Renal cortical epithelial cell (primary cell): ENCODE results near the gene PDGFD. TPM values are rescaled to one million over a fixed set of nuclear protein-coding genes. Genes with fewer than 3 reads are reported as not detected.
A peak's percentile ranks its signal among the peaks of the same experiment; 100 is the strongest.

ENCODE experiments used
- DNase-seq: peaks from one replicate; pipeline ENCODE4 v3.0.0-alpha.2; 2011; ENCODE audit warnings: low read depth
- total RNA-seq: library from RNA; depleted of rRNA; stranded (reverse); fragments of >200 nt; gene quantifications from 2 replicates; pipeline ENCODE4 v1.2.3, GENCODE V29; 2014

PDGFD gene
- total RNA-seq, 1 donor from 2014 or later = 8.7 TPM

DNA sequence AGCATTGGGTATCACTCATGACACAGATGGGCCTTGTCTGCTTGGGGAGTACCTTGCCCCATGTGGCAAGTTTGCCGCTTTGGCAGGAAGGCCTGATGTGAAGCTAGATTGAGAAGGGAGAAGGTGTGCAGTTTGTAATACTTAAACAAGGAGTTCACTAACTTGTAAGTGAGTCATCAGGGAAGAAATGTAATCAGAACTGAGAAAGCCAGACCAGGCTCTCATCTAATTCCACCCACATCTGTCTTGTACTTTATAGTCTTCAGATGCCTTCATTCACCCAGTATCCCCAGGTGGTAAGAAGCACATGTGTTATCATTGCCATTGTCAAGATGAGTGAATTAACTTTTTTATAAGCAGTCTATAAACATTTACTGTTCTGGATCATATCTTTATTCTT, 243.5 kb downstream of the PDGFD start:
- DNase-seq = peak; percentile 69

DNA sequence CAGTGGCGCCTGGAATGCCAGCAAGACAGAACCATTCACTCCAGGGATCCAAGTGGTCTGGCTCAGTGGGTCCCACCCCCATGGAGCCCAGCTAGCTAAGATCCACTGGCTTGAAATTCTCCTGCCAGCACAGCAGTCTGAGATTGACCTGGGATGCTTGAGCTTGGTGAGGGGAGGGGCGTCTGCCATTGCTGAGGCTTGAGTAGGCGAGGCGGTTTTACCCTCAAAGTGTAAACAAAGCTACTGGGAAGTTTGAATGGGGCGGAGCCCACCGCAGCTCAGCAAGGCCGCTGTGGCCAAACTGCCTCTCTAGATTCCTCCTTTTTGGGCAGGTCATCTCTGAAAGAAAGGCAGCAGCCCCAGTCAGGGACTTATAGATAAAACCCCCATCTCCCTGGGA, 253.2 kb downstream of the PDGFD start:
- no peak for DNase-seq

DNA sequence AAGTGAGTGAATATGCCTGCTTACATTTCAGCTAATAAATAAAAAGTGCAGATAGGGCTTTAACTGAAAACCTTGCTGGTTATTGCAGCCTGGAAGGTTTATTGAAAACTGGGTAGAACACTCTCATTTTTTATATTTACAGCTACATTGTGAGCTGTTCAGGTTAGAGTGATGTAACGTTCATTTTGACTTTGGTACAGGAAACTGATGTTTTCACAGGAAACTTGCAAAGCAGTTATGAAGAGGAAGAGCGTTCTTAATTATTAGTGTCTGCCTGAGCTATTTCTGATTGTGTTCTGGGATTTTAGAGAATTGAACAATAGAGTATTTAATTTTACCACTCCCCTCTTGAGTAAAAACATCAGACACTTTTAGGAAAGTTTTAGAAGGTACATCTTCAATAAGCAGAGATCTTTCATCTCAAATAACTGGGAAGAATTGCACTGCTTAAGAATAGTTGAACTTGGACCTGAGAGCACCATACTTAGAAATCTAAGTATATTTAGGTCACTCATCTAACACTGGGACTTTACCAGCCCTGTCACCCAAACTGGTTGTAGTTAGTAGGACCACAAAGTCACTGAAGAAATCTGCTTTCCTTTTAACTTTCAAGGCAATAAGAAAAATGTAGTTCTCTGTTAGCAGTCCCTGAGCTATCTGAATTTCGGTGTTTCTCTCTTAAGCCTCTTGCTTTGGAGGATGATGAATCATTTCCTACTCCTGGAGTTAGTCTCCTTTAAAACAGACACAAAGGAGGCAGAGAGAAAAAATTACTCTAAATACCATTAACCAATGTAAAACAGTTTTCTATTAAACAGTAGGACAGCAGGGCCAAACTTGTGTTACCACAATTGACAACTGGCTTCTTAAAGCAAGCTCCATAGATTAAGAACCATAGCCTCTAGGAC, 256.1 kb downstream of the PDGFD start:
- DNase-seq = no peak

DNA sequence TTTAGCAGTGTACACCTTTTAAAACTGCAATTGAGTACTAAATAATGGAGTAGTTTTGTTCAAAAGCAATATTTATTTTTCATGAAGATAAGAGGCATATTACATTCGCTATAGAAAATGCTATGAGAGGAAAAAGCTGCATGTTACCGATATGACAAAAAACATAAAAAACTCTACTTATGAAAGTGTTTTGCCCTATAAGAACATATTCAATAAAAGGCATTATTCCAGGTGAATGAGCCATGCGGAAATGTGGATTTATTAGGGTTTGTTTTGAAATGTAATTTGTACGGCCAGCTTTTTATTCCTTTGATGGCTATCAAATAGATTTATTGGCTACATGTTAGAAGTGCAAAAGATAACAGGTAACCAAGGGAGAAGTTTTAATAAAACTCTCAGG, 256.8 kb downstream of the PDGFD start:
- DNase-seq = no peak

DNA sequence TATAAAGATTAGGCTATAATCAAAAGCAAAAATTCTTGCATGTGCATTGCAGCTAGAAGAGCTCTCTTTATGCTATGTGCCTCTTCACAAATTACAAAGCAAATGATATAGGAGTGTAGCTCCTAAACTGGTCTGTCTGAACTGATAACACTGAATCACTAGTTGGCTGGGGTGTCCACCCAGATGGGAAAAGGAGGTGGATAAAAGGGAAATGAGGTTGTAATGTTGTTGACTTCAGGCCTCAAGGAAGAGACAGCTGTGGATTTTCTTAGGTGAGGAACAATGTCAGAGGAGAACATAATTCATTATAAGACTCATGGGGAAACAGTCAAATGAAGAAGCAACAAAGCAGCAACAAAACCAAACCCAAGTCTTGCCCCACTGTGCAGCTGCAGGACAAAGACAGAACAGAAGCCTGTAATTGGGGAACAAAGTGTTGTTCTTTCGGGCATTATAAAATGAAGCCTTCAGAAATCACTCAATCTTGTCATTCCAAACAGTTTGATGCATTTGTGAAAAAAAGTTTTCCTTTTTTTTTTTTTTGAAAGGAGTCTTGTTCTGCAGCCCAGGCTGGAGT, 257.6 kb downstream of the PDGFD start:
- no peak for DNase-seq

DNA sequence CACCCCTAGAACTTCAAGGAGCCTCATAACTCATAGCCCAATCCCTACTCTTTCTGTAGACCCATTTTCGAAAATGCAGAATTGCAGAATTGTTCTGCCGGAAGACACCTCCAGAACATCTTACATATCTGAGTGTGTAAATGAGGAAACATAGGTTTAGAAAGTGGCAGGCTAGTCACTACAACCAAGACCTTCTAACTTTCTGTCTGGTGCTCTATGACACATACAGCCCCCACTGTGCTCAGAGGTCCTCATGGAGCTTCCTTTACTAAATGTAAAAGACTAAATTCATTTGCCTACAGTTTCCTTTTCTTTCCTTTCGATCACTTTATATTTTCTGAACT, 259.7 kb downstream of the PDGFD start:
- no peak for DNase-seq

DNA sequence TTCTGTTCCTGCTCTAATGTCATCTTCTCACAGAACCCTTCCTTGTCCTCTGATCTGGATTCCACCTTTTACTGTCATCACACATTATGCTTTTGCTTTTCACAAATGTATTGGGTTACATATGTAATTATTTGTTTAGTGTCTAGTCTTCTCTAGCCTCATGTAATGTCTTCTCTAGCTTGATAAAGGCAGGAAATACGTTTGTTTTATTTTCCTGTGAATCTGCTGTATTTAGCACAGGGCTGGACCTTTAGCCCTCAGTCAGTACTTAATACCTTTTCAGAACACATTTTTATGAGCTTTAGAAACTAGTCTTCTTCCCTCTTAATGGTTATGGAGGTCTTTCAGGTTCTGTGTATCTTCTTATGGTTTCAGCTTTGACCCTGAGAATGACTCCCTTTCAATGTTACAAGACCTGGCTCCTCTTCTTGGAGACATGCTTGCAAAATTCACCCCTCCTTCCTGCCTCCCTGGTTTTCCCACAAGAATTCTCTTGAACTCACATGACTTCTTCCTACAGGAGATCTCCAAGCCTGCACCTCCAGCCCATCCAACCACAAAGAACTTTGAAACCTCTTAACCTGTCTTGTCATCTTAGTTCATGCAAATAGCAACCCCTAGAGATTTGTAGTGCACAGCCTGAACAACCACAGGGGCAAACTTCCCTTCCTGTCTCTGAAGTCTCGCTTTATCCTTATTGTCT, 260.2 kb downstream of the PDGFD start:
- DNase-seq = peak; percentile 52

DNA sequence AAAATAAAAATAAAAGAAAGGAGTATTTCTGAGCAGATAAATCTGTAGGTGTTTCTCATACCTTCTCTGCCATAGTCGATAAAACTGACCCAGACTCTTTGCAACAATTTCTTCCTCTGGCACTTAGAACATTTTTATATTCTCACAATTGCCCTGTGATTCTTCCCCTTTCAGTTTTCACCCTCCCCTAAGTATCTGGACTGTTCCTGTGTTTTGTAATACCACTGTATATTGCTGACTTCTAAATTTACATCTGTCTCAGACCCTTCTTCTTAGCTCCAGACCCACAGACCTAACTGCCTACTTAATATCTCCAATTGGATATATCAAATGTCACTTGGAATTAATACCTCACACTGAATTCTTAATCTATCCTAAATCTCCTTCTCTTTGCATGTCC, 261.0 kb downstream of the PDGFD start:
- no peak for DNase-seq

DNA sequence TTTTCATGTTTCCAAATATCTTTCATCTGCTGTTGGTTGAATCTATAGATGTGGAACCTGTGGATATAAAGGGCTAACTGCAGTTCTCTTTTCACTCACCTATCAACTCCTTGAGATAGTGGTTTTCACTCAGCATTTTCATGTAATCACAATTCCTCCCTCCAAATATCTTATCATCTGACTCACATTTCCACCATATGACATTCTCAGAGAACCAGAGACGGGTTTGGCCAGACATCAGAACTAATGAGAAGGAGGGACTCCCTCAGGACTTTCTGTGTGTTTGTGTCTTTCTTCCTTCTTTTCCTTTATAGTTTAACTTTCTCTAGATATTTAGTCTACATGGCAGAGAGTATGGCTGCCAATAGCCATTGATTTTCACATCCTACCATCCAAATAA, 262.3 kb downstream of the PDGFD start:
- no peak for DNase-seq

DNA sequence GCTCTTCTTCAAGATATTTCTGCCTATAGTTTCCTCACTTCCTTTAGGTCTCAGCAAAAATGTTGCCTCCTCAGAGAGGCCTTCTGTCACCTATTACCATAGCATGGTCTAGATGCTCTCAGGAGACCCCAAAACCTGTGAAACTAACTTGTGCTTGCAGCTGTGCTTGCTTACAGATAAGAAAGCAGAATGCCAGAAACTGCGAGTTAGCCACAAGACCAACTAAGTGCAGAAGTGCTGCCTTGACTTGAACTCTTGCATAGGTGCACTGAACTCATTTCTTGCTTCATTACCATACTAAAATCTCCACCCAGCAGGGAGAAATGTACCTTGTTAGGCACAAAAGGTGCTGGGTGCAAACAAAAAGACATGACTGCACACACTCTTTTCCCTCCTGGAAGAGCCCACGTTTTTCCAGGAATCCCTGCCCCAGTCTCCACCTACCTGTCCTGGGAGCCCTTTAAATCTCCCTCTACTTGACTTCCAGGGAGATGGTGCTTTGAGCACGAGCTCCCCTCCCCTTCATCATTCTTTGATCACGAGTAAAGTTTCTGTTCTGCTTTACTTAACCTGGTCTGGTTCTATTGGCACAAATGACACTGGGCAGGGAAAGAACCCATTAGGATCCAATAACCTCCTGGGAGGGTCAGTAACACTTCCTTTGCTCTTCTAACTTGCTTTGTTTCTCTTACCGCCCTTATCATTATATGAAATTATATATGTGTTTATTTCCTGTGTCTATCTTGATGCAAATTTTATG, 265.2 kb downstream of the PDGFD start:
- no peak for DNase-seq

DNA sequence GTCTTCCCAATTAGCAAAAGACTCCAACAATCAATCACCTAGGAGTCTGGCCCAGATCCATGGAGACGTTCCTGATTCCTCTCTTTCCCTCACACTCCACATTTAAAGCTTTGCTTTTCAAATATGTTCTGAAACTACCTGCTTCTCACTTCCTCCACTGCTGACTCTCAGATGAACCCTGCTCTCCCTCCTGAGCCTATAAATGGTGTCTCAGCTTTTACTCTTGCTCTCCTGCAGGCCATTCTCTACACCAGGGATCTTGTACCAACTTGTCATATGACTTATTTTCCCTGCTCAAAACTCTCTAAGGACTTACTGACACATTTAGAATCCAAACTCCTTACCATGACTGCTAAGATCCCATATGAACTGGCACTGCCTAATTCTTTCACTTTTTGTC, 265.9 kb downstream of the PDGFD start:
- no peak for DNase-seq

DNA sequence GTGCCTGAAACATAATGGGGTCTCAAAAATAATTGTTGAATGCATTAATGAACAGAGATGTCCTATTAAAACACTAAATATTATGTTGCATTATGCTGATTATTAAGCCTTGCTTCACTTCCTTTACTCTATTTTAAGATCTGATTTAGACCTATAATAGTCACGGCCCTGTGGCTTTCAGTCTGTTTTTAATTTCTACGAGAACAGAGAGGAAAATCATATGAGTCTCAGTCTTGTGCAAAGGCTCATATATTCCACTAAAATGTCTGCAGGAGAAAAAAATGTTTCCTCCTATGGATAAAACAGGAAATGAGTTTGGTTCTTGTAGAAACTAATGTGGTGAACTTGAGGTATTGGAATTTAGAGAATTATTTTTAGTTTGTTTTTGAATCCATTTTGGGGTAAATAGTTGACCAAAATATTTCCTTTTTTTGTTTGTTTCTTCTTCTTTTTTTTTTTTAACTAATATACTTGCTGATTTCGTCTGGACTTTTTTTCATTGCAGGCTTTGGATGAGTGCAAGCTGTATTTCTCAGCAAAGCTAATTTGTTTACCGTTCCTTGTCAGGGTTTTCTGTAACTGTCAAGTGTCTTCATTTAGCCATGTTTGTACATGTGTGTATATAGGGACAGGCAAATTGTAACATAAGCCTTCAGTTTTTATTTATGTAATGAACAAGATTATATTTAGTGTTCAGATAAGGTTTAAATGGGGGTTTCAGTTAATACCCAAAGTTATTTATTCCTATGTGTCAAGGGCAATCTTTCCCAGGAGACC, 266.6 kb downstream of the PDGFD start:
- DNase-seq = no peak

DNA sequence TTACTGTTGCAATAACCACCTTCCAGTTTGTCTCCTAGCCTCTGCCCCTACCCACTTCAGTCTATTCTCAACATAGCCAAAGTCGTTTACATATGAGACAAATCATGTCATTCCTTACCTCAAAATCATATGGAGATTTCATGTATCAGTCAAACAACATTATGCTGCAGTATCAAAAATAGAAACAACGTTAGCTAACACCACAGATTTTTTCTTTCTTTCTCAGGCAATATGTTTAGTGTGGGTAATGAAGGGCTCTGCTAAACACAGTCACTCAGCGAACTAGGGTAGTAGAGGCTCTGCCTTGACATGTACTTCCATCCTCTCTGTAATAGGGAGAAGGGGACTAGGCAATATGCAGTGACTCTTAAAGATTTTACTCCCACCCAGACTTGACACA, 268.8 kb downstream of the PDGFD start:
- DNase-seq = no peak

DNA sequence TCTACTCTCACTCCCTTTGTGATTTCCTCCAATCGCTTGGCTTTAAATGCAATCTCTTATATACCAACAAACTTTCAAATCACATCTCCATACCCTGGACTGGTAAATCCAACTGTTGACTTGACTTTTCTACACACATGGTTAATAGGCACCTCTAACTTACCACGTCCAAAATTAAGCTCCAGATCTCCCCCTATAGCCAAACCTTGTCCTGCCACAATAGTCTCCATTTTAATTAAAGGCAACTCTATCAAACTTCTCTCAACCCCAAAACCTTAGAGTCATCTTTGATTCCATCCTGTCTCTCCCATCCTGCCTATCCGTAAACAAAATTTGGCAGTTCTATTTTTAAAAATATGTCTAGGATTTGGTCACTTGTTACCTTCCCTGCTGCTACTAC, 269.3 kb downstream of the PDGFD start:
- no peak for DNase-seq

DNA sequence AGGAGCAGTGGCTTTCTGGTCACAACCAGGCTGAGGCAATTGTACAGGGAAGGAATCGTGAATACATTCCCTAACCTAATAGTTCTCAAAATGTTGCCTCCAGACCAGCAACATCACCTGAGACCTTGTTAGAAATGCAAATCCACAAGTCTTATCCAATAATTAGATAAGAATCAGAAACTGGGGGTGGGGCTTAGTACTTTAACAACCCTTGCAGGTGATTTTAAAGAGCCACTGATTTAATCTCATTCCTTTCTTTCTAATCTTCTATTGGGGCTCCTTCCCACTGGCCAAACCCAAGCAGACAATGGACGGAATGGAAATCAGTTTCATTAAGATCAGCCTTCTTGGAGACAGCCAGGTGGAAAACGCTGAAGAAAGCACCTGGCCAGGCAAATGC, 269.9 kb downstream of the PDGFD start:
- no peak for DNase-seq

DNA sequence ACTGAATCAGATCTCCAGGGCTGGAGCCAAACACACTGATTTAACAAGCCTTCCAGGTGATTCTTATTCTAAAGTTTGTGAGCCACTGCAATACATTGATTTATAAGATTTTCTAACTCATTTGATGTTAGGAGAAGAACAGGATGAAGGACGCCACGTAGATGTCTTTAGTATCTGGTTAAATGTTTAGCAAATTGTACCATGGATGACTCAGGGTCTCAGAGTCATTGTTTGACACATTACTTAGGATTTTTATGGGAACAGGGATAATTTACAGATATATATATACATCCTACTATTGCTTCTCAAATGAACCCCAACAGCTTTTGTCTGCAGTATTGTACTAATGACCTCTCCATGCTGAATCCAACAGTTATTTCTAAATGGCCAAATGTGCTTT, 270.6 kb downstream of the PDGFD start:
- DNase-seq = no peak

DNA sequence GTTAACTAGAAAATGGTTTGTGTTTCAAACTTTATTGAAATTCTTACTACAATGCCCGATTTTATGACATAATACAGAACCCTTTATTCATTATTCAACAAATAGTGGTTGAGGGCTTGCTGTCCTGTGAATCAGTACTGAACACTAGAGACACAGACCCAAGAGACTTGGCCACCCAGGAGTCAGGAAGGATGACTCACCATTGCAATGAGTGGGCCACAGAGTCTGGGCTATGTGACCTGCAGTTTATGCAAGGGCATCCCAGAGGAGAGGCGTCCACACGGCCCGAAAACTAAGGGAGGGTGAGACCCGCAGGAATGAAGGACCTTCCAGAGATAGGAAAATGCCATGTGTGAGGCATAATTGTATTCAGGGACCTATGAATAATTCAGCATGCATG, 271.3 kb downstream of the PDGFD start:
- DNase-seq = peak; percentile 66

DNA sequence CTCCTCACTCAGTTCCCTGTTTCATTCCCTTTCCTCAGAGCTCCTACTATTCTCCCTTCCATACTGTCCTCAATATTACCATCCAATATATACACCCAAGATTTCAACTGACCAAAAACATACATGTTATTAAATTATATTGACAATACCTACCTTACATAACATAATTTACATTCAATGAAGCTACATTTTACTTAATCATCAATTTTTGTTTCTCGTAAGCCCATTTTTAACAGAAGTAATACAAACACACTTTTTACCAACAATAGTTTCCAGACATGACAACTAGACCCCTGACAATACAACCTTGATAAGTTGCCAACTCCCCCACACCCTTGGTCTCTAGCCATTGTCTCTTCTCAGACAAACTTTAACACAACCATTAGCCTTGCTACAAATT, 273.3 kb downstream of the PDGFD start:
- DNase-seq = no peak

DNA sequence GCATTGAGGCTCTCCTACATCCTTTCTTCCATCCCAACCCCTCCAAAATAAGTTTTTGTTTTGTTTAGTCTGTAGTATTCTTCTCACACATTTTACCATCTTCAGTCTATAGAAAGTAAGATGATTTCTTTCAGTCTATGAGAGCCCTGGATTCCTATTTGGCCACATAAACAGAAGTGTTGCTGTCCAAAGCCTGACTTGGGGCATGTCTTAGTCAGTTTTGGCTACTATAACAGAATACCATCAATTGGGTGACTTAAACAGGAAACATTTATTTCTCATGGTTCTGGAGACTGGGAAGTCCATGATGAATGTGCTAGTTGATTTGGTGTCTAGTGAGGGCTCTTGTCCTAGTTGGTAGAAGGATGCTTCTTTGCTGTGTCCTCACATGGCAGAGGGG, 274.3 kb downstream of the PDGFD start:
- DNase-seq = no peak

DNA sequence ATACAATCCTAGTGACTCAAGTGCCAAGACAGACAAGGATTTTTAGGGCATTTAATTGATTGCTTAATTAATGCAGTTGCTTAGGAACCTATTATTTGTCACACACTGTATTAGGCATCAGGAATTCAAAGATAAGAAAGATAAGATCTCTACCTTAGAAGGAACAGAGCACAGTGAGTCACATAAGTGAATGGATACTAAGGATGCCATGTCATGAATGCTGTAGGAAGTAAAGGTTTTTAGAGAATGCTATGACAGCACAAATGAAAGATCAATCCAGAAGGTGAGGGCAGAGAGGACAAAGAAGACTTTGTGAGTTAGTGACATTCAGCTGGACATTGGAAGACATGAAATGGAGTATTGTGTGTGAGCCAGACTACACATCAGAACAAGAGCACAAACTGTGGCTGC, 275.4 kb downstream of the PDGFD start:
- DNase-seq = peak; percentile 30

DNA sequence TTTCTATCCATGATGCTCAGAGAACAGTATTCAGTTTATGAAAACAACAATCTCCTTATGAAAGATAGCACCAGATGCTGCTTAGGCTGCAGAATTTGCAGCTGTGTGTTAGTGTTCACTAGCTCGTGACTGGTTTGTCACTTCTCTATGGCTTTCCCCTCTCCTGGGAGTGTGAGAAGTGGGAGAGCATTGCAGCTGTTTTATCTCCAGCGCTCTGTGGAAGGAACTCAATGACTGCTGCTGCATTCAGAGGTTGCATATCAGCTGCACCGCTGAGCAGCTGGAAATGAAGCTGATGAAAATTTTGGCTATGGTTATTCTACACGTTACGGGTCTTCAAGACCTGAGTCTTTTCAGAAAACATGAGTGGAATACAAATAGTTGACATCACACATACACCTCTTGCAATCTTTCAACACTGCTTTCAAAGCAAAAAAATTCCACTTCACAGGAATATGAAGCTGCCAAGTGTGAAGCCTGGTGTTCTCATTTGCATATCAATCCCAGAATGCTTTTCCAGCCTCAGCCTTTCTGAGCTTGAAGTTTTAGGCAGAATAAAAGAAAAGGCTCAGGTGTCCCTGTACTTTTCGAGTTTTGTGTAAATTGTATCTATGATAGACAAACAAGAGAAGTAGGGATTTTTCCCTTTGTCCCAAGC, 276.8 kb downstream of the PDGFD start:
- DNase-seq = no peak
